ENCODE results near the gene MAGI2. TPM values are rescaled to one million over a fixed set of nuclear protein-coding genes. Genes with fewer than 3 reads are reported as not detected.

Gene MAGI2
- total and polyA plus RNA-seq, 2 of the 13 experiments (the other 11 are each of a cell fraction or from before 2014, with no cell fraction given) = 1.5 to 3.8 TPM

GRCh38 chr7:79084423-79084822 lies 369.0 kb downstream of the MAGI2 start:
- TF ChIP-seq, protein P1, sequence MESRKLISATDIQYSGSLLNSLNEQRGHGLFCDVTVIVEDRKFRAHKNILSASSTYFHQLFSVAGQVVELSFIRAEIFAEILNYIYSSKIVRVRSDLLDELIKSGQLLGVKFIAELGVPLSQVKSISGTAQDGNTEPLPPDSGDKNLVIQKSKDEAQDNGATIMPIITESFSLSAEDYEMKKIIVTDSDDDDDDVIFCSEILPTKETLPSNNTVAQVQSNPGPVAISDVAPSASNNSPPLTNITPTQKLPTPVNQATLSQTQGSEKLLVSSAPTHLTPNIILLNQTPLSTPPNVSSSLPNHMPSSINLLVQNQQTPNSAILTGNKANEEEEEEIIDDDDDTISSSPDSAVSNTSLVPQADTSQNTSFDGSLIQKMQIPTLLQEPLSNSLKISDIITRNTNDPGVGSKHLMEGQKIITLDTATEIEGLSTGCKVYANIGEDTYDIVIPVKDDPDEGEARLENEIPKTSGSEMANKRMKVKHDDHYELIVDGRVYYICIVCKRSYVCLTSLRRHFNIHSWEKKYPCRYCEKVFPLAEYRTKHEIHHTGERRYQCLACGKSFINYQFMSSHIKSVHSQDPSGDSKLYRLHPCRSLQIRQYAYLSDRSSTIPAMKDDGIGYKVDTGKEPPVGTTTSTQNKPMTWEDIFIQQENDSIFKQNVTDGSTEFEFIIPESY (CRISPR knock-in tag; IDR thresholded peaks at IDR 0.05) = no peak
- TF ChIP-seq ZNF563 (CRISPR knock-in tag; IDR thresholded peaks at IDR 0.05) = no peak
- TF ChIP-seq REL (CRISPR knock-in tag; conservative IDR thresholded peaks at IDR 0.05) = no peak
- TF ChIP-seq, protein P2, sequence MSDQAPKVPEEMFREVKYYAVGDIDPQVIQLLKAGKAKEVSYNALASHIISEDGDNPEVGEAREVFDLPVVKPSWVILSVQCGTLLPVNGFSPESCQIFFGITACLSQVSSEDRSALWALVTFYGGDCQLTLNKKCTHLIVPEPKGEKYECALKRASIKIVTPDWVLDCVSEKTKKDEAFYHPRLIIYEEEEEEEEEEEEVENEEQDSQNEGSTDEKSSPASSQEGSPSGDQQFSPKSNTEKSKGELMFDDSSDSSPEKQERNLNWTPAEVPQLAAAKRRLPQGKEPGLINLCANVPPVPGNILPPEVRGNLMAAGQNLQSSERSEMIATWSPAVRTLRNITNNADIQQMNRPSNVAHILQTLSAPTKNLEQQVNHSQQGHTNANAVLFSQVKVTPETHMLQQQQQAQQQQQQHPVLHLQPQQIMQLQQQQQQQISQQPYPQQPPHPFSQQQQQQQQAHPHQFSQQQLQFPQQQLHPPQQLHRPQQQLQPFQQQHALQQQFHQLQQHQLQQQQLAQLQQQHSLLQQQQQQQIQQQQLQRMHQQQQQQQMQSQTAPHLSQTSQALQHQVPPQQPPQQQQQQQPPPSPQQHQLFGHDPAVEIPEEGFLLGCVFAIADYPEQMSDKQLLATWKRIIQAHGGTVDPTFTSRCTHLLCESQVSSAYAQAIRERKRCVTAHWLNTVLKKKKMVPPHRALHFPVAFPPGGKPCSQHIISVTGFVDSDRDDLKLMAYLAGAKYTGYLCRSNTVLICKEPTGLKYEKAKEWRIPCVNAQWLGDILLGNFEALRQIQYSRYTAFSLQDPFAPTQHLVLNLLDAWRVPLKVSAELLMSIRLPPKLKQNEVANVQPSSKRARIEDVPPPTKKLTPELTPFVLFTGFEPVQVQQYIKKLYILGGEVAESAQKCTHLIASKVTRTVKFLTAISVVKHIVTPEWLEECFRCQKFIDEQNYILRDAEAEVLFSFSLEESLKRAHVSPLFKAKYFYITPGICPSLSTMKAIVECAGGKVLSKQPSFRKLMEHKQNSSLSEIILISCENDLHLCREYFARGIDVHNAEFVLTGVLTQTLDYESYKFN (CRISPR knock-in tag; conservative IDR thresholded peaks at IDR 0.05) = no peak
- TF ChIP-seq CBX1 (IDR thresholded peaks at IDR 0.05; ENCODE audit: low read depth) = no peak
- no peak for TF ChIP-seq REST (IDR thresholded peaks at IDR 0.05; ENCODE audit: borderline replicate concordance in 1 of 2, low read depth in 1 of 2, low read length in 2 of 2)
- CTCF ChIA-PET (ENCODE audit: low intra/inter-chr PET ratio, low total read pairs) = no interaction called here
- H2AFZ ChIP-seq (ENCODE audit: low read length) = no peak overlapping the region
- intact Hi-C loops (cut with micrococcal nuclease; ENCODE audit: unreplicated experiment) (loop anchor here (5.0 kb wide), 1 partner anchor 173 kb away; no protein-coding TSS in a partner anchor), in situ Hi-C loops (cut with HindIII; ENCODE audit: extremely low pct_ligation_motif_present, low pct_unique_long_range_greater_than_20kb) (no loop called here)
- no peaks in the 10 kb centered on the region for H4K20me1 ChIP-seq (ENCODE audit: insufficient read depth, low read length)
- H3K27ac ChIP-seq (ENCODE audit: extremely low read length, insufficient read depth, low read length) = no peak overlapping the region
- no peak overlapping the region for H3K4me2 ChIP-seq (ENCODE audit: low read depth, low read length)
- no peaks in the 10 kb centered on the region for H3K27me3 ChIP-seq (ENCODE audit: control insufficient read depth in 1 of 2, insufficient read depth in 2 of 2, low read length in 2 of 2)
- no peak overlapping the region for H3K9ac ChIP-seq (ENCODE audit: insufficient read depth, low read depth, low read length)
- no TSS peak for BruUV-seq (replicated peaks)
- no peaks in the 10 kb centered on the region for H3K36me3 ChIP-seq (replicated peaks in 1 of 2; ENCODE audit: control insufficient read depth in 1 of 2, insufficient read depth in 2 of 2, low read length in 2 of 2)
- no peak overlapping the region for H3K4me3 ChIP-seq (replicated peaks in 1 of 3; ENCODE audit: insufficient read depth in 1 of 3, low read depth in 2 of 3, low read length in 3 of 3)
- no peaks in the 10 kb centered on the region for H3K4me1 ChIP-seq (ENCODE audit: insufficient read depth, low read length)
- no peaks in the 10 kb centered on the region for H3K9me3 ChIP-seq (ENCODE audit: low read length)
- DNase-seq (ENCODE audit: low spot score) = no peak
- no peaks in the 10 kb centered on the region for H3K79me2 ChIP-seq (ENCODE audit: insufficient read depth, low read length)
- POLR2A ChIA-PET = no interaction called here
- no peak for FAIRE-seq
- no peak for ATAC-seq
